GM18505 (cell line): ENCODE results near the gene UBQLN1.
A peak's percentile ranks its signal among the peaks of the same experiment; 100 is the strongest.

ENCODE experiments used
- ATAC-seq: cut with Tn5 transposase; IDR thresholded peaks from one replicate; pipeline ENCODE4 v1.9.1; 2021; ENCODE audit not compliant: unreplicated experiment
- POLR2A ChIP-seq: IDR thresholded peaks from 4 replicates; pipeline ENCODE4 v1.6.1; 2011; ENCODE audit warnings: borderline replicate concordance; ENCODE audit not compliant: insufficient read depth, insufficient read length; ENCODE audit errors: extremely low read depth

UBQLN1 gene

GRCh38 chr9:83671451-83671850, 36.3 kb downstream of the UBQLN1 start:
- no peak for TF ChIP-seq POLR2A
- no peak for ATAC-seq

- no peak for ATAC-seq
- no peak for TF ChIP-seq POLR2A
These were observed 37.4 kb downstream of the UBQLN1 start for GRCh38 chr9:83670381-83670780.

DNA sequence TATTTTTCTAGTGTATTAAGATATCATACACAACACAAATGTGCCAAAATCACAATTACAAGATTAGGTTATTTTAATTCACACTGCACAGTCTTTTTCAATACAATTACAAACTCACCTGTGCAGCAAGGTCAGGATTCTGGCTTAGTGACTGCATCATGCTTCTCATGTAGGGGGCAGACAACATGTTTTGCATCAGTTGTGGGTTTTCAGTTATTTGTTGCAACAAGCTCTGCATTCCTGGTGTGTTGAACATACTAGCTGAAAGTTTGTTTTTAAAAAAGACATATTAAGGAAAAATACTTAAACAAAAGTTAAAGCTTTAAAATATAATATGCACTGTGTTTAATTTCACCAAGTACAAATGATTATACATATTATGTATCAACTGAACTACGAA, 38.7 kb downstream of the UBQLN1 start:
- ATAC-seq, result no peak
- no peak for TF ChIP-seq POLR2A

DNA sequence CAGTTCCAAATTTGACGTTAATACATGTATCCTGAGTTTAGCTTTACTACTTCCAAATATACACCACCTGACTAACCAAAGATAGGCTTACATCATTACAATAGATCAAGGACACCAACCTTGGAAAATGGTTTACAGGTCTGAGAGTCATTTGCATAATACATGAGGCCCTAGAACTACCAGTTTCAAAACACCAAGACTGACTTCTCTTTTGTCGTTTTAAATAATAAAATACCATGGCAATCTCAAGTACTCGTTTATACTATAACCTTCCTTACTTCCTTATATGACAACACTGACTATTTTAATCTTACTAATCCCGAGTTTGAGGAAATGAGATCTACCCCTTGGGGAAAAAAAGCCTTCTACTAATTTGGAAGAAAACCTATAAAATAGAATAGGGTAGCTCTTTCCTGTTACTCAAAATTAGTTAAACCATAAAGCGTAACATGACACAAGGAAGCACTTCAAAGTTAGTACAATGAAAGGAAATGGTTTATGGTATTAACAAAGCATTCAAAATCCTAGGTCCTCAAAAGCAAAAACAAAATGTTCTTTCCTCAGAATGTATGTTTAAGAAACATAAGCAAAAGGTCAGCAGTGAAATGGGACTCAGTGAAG, 42.1 kb downstream of the UBQLN1 start:
- peak; percentile 81 for ATAC-seq
- no peak for TF ChIP-seq POLR2A

DNA sequence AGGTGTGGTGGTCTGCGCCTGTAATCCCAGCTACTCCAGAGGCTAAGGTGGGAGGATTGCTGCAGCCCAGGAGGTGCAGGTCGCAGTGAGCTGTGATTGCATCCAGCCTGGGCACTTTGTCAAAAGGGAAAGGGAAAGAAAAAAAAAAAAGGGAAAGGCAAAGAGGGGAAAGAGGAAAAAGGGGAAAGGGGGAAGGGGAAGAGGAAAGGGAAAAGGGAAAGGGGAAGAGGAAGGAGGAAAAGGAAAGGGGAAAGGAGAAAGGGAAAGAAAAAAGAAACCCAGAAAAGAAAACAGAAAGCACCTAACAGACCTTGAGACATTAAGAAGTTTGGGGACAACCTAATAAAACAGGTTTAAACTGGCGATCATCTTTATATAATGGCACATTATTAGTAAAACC, 44.8 kb downstream of the UBQLN1 start:
- TF ChIP-seq POLR2A, result no peak
- no peak for ATAC-seq

GRCh38 chr9:83656952-83657351, 50.8 kb downstream of the UBQLN1 start:
- no peak for TF ChIP-seq POLR2A
- ATAC-seq, result no peak

DNA sequence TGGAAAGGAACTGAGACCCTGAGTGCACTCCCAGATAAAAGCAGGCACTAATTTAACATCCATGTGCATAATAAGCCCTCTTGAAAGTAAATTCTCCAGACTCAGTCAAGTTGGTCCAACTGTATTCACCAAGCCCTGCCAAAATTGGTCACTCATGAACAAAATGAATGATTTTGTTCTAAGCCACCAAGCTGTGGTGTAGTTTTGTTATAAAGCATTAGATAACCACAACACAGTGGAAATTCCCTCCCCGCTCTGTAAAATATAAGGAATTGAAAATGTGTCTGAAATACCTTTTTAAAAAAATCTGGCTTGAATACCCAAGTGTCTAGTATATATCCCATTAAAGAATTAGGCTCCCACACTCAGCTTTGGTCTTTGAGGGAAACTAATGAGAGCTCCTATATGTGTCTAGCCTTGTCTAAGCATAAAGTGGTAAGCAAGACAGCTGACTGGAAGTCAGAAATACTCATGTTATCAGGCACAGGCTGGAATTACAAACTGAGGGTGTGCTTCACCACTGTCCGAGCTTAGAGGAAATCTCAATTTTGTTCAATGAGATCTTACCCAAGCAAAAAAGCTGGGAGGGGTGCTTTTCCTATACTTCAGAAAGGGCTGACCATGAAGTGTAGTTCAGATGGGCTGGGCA, 51.6 kb downstream of the UBQLN1 start:
- TF ChIP-seq POLR2A, result no peak
- no peak for ATAC-seq

GRCh38 chr9:83655433-83655832, 52.3 kb downstream of the UBQLN1 start:
- TF ChIP-seq POLR2A, result no peak
- no peak for ATAC-seq

- TF ChIP-seq POLR2A, result no peak
These were observed 55.3 kb downstream of the UBQLN1 start for GRCh38 chr9:83652433-83652832.

GRCh38 chr9:83651558-83651957, 56.2 kb downstream of the UBQLN1 start:
- no peak for ATAC-seq
- TF ChIP-seq POLR2A, result no peak

More at GRCh38 chr9:83652433-83652832, 55.3 kb downstream of the UBQLN1 start:
- no peak for ATAC-seq

GRCh38 chr9:83649515-83649914, 58.2 kb downstream of the UBQLN1 start:
- no peak for ATAC-seq

GRCh38 chr9:83649080-83649479, 58.7 kb downstream of the UBQLN1 start:
- peak; percentile 51 for ATAC-seq
- no peak for TF ChIP-seq POLR2A

More at GRCh38 chr9:83649515-83649914, 58.2 kb downstream of the UBQLN1 start:
- TF ChIP-seq POLR2A, result no peak

- no peak for ATAC-seq
- no peak for TF ChIP-seq POLR2A
These were observed 61.1 kb downstream of the UBQLN1 start for GRCh38 chr9:83646500-83647239.

DNA sequence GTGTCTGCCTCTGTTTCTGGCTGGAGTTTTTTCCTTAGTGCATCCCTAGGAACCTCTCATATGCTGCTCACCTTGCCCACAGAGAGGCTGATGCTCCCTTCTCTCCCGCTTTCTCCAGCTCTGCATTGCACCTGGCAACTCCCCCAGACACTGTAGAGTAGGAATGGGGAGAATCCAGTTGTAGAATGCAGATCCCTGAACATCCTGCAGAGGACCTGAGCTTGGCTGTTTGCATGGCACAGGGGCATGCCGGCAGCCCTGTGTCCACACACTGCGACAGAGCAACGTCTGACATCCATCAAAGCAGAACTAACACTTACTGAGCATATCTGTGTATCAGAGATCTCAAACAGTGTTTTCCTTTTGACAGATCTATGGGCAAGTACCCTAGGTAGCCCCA, 65.0 kb downstream of the UBQLN1 start:
- no peak for TF ChIP-seq POLR2A
- no peak for ATAC-seq
